ENCODE measurements around the gene MAMLD1. TPM values are rescaled to one million over a fixed set of nuclear protein-coding genes. Genes with fewer than 3 reads are reported as not detected.
"Not testable (repeated sequence)": the region's sequence is repeated elsewhere in the genome, so short reads cannot be mapped to it uniquely, and the experiment has no call there.

The MAMLD1 gene
- total RNA-seq, 1 donor from 2014 or later = 7.0 TPM

GRCh38 chrX:150339736-150340135, 23.4 kb upstream of the MAMLD1 start:
- no peak overlapping the region for H3K4me3 Mint-ChIP-seq
- no peaks in the 10 kb centered on the region for H3K4me1 Mint-ChIP-seq (ENCODE audit: unreplicated experiment)
- H3K27ac Mint-ChIP-seq = no peak overlapping the region
- peaks cover 5% of the 10 kb centered on the region for H3K27me3 Mint-ChIP-seq
- DNase-seq (ENCODE audit: extremely low spot score, unreplicated experiment) = no peak
- no peaks in the 10 kb centered on the region for H3K36me3 Mint-ChIP-seq
- no peaks in the 10 kb centered on the region for H3K9me3 Mint-ChIP-seq
- TF ChIP-seq CTCF (conservative IDR thresholded peaks at IDR 0.05) = no peak

GRCh38 chrX:150340326-150340725, 22.8 kb upstream of the MAMLD1 start:
- not testable (repeated sequence) for H3K4me1 Mint-ChIP-seq (ENCODE audit: unreplicated experiment); H3K4me3 Mint-ChIP-seq; H3K27ac Mint-ChIP-seq; H3K27me3 Mint-ChIP-seq; DNase-seq (ENCODE audit: extremely low spot score, unreplicated experiment); H3K36me3 Mint-ChIP-seq; H3K9me3 Mint-ChIP-seq

GRCh38 chrX:150347471-150347870, 15.6 kb upstream of the MAMLD1 start:
- TF ChIP-seq CTCF (conservative IDR thresholded peaks at IDR 0.05) = no peak
- H3K9me3 Mint-ChIP-seq = no peaks in the 10 kb centered on the region
- H3K4me3 Mint-ChIP-seq = no peak overlapping the region
- no peak overlapping the region for H3K27ac Mint-ChIP-seq
- no peaks in the 10 kb centered on the region for H3K4me1 Mint-ChIP-seq (ENCODE audit: unreplicated experiment)
- no peaks in the 10 kb centered on the region for H3K27me3 Mint-ChIP-seq
- no peak for DNase-seq (ENCODE audit: extremely low spot score, unreplicated experiment)
- no peaks in the 10 kb centered on the region for H3K36me3 Mint-ChIP-seq

- Mint-ChIP-seq H3K27ac (no peak overlapping the region), H3K36me3 (no peaks in the 10 kb centered on the region), H3K4me3 (no peak overlapping the region), H3K4me1 (ENCODE audit: unreplicated experiment) (no peaks in the 10 kb centered on the region), H3K9me3 (no peaks in the 10 kb centered on the region), H3K27me3 (no peaks in the 10 kb centered on the region)
- TF ChIP-seq CTCF (conservative IDR thresholded peaks at IDR 0.05) = no peak
- DNase-seq (ENCODE audit: extremely low spot score, unreplicated experiment) = no peak
Measured at GRCh38 chrX:150348365-150348764, 14.8 kb upstream of the MAMLD1 start.

GRCh38 chrX:150352114-150352513, 11.0 kb upstream of the MAMLD1 start:
- Mint-ChIP-seq H3K4me1 (ENCODE audit: unreplicated experiment) (no peaks in the 10 kb centered on the region), H3K36me3 (no peaks in the 10 kb centered on the region), H3K9me3 (no peaks in the 10 kb centered on the region), H3K27ac (no peak overlapping the region), H3K4me3 (no peak overlapping the region), H3K27me3 (no peaks in the 10 kb centered on the region)
- no peak for TF ChIP-seq CTCF (conservative IDR thresholded peaks at IDR 0.05)
- DNase-seq (ENCODE audit: extremely low spot score, unreplicated experiment) = no peak

- no peak for DNase-seq (ENCODE audit: extremely low spot score, unreplicated experiment)
- no peak for TF ChIP-seq CTCF (conservative IDR thresholded peaks at IDR 0.05)
- no peak overlapping the region for H3K4me3 Mint-ChIP-seq
- H3K4me1 Mint-ChIP-seq (ENCODE audit: unreplicated experiment) = no peaks in the 10 kb centered on the region
- no peaks in the 10 kb centered on the region for H3K9me3 Mint-ChIP-seq
- H3K27me3 Mint-ChIP-seq = no peaks in the 10 kb centered on the region
- H3K36me3 Mint-ChIP-seq = no peaks in the 10 kb centered on the region
- no peak overlapping the region for H3K27ac Mint-ChIP-seq
Measured at GRCh38 chrX:150352581-150352980, 10.5 kb upstream of the MAMLD1 start.

Data from type B pancreatic cell (in vitro differentiated cells).